Activated CD4-positive, alpha-beta T cell treated with anti-CD3 and anti-CD28 coated beads, Interleukin-2, amount 10 ng/mL, durations not matched to agents 7 days and 5 days (primary cell): Measurements from ENCODE around the gene VGF. TPM values are rescaled to one million over a fixed set of nuclear protein-coding genes. Genes with fewer than 3 reads are reported as not detected.
"Not testable (repeated sequence)": the region's sequence is repeated elsewhere in the genome, so short reads cannot be mapped to it uniquely, and the experiment has no call there.

Experiments used
- CTCF ChIA-PET: fragments of 350-600 bp; sonication (Branson Sonifier 250); formaldehyde crosslinking; loops from one replicate; lab custom pipeline; 2021; ENCODE audit warnings: antibody characterized with exemption; lab: Charles Lee
- POLR2A ChIA-PET: fragments of 350-600 bp; sonication (Branson Sonifier 250); formaldehyde crosslinking; loops from one replicate; lab custom pipeline; 2021; ENCODE audit warnings: antibody characterized with exemption; lab: Charles Lee
- DNase-seq: peaks from one replicate; pipeline ENCODE4 v3.0.0-alpha.2; 2020
- H3K27ac Mint-ChIP-seq: one replicate; pipeline ENCODE4 v1.8.0; 2021; ENCODE audit warnings: mild to moderate bottlenecking, moderate library complexity, mixed read lengths
- H3K27me3 Mint-ChIP-seq: one replicate; pipeline ENCODE4 v1.8.0; 2021; ENCODE audit warnings: mixed read lengths
- H3K36me3 Mint-ChIP-seq: one replicate; pipeline ENCODE4 v1.8.0; 2021; ENCODE audit warnings: low read depth, mixed read lengths
- H3K4me1 Mint-ChIP-seq: one replicate; pipeline ENCODE4 v1.8.0; 2021; ENCODE audit warnings: mixed read lengths
- H3K4me3 Mint-ChIP-seq: one replicate; pipeline ENCODE4 v1.8.0; 2021; ENCODE audit warnings: mild to moderate bottlenecking, moderate library complexity, mixed read lengths
- H3K9me3 Mint-ChIP-seq: one replicate; pipeline ENCODE4 v1.8.0; 2021; ENCODE audit warnings: mixed read lengths
- microRNA-seq: library from miRNA; unstranded; fragments of <30 nt; microRNA quantifications from one replicate; pipeline ENCODE4 v1.2.0, GENCODE V29; 2021; ENCODE audit warnings: borderline microRNAs expressed, borderline replicate concordance
- total RNA-seq, 2 experiments: library from RNA; stranded (reverse); gene quantifications; one replicate each; pipeline ENCODE4 v1.2.3, GENCODE V29; 2021

VGF gene
- total RNA-seq, 2 experiments from 2014 or later = 0.15 to 0.22 TPM

- no peak overlapping the region for H3K27ac Mint-ChIP-seq
- no peaks in the 10 kb centered on the region for H3K9me3 Mint-ChIP-seq
- CTCF ChIA-PET = interaction anchor here (0.6 to 1.5 kb wide), 3 partner anchors 9 to 233 kb away, joined by 3 read pairs; no protein-coding TSS in a partner anchor
- no peaks in the 10 kb centered on the region for H3K4me1 Mint-ChIP-seq
- DNase-seq = no peak
- peaks cover 1% of the 10 kb centered on the region for H3K27me3 Mint-ChIP-seq
- H3K4me3 Mint-ChIP-seq = no peak overlapping the region
- POLR2A ChIA-PET = no interaction called here
- H3K36me3 Mint-ChIP-seq = no peaks in the 10 kb centered on the region
Observed at GRCh38 chr7:101113836-101114235, 51.5 kb downstream of the VGF start.

- H3K4me1 Mint-ChIP-seq, H3K36me3 Mint-ChIP-seq, H3K27me3 Mint-ChIP-seq, POLR2A ChIA-PET, DNase-seq, H3K9me3 Mint-ChIP-seq, H3K27ac Mint-ChIP-seq, H3K4me3 Mint-ChIP-seq: not testable (repeated sequence)
- CTCF ChIA-PET = interaction anchor here (0.6 to 1.5 kb wide), 3 partner anchors 9 to 234 kb away, joined by 3 read pairs; no protein-coding TSS in a partner anchor
Observed at GRCh38 chr7:101113140-101113539, 52.2 kb downstream of the VGF start.

Small RNAs within 50 kb of the gene (microRNA-seq; reads per million reads assigned to microRNA genes)
- gene MIR4653 = not detected

Other genes starting within 250 kb of the VGF start
- gene MUC3A, start 216.0 kb downstream of the VGF start, total RNA-seq = not detected
- gene MUC12, start 196.0 kb downstream of the VGF start, total RNA-seq = not detected
- gene MUC17, start 145.5 kb downstream of the VGF start, total RNA-seq = not detected
- 10 to 100 TPM; 54.2 to 72.3 TPM for gene TRIM56, start 80.1 kb downstream of the VGF start, total RNA-seq
- gene SERPINE1, start 38.5 kb downstream of the VGF start, total RNA-seq = under 1 TPM; 0.05 to 0.27 TPM
- gene AP1S1, start 11.1 kb downstream of the VGF start, total RNA-seq = 10 to 100 TPM; 37.9 to 48.2 TPM
- not detected for gene NAT16, start 14.7 kb upstream of the VGF start, total RNA-seq
- gene MOGAT3, start 35.5 kb upstream of the VGF start, total RNA-seq = not detected
- gene PLOD3, start 52.0 kb upstream of the VGF start, total RNA-seq = 10 to 100 TPM; 59.7 to 69.5 TPM
- gene ZNHIT1, start 52.6 kb upstream of the VGF start, total RNA-seq = 10 to 100 TPM; 61.6 to 67.4 TPM
- 10 to 100 TPM; 24.2 to 24.3 TPM for gene CLDN15, start 72.2 kb upstream of the VGF start, total RNA-seq
- 100 to 1,000 TPM in 1 of 2 experiments, 10 to 100 TPM in 1; 87.3 to 103 TPM for gene FIS1, start 79.5 kb upstream of the VGF start, total RNA-seq
- 10 to 100 TPM in 1 of 2 experiments, 1 to 10 TPM in 1; 9.8 to 11.3 TPM for gene IFT22, start 156.2 kb upstream of the VGF start, total RNA-seq
- gene COL26A1, start 197.3 kb upstream of the VGF start, total RNA-seq = not detected